PC-3 (cell line): ENCODE measurements around the gene SAAL1.

ENCODE experiments used
- EZH2 ChIP-seq: fragments of 300-600 bp; sonication (generic); IDR thresholded peaks from one replicate; pipeline ENCODE4 v1.6.1; 2017; ENCODE audit warnings: antibody characterized with exemption, mild to moderate bottlenecking, low read length; ENCODE audit not compliant: unreplicated experiment
- EZH2phosphoT487 ChIP-seq: fragments of 300-600 bp; sonication (generic); IDR thresholded peaks from 2 replicates; pipeline ENCODE4 v1.6.1; 2018; ENCODE audit warnings: mild to moderate bottlenecking, antibody characterized with exemption, low read length, borderline replicate concordance
- TF ChIP-seq, protein P1 (sequence below): fragments of 300-600 bp; sonication (generic); conservative IDR thresholded peaks from 2 replicates; pipeline ENCODE4 v1.5.1; 2017; ENCODE audit warnings: antibody characterized with exemption, low read depth, mild to moderate bottlenecking, low read length

DNA sequence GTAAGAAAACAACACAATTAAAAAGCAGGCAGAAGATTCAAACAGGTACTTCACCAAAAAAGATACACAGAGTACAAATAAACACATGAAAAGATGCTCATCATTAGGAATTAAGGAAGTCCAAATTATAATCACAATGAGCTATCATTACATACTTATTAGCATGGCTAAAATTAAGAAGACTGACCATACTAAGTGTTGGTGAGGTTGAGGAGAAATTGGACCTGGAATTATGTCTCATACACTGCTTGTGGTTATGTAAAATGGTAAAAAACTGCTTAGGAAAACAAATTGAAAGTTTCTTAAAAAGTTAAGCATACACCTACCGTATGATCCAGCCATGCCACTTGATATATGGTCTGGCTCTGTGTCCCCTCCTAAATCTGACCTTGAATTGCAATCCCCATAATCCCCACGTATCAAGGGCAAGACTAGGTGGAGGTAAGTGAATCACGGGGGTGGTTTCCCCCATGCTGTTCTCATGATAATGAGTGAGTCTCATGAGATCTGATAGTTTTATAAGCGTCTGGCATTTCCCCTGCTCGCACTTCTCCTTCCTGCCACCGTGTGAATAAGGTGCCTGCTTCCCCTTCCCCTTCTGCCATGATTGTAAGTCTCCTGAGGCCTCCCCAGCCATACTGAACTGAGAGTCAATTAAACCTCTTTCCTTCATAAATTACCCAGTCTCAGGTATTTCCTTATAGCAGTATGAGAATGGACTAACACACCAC is 4.8 kb downstream of the SAAL1 start:
- TF ChIP-seq, protein P1, sequence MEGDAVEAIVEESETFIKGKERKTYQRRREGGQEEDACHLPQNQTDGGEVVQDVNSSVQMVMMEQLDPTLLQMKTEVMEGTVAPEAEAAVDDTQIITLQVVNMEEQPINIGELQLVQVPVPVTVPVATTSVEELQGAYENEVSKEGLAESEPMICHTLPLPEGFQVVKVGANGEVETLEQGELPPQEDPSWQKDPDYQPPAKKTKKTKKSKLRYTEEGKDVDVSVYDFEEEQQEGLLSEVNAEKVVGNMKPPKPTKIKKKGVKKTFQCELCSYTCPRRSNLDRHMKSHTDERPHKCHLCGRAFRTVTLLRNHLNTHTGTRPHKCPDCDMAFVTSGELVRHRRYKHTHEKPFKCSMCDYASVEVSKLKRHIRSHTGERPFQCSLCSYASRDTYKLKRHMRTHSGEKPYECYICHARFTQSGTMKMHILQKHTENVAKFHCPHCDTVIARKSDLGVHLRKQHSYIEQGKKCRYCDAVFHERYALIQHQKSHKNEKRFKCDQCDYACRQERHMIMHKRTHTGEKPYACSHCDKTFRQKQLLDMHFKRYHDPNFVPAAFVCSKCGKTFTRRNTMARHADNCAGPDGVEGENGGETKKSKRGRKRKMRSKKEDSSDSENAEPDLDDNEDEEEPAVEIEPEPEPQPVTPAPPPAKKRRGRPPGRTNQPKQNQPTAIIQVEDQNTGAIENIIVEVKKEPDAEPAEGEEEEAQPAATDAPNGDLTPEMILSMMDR: no peak
- TF ChIP-seq EZH2 (no peak), EZH2phosphoT487 (no peak)
